RWPE1 (cell line): ENCODE data around the gene OSBPL10.

Experiments
- CTCF ChIA-PET: fragments of 350-600 bp; sonication (Branson Sonifier 250); formaldehyde crosslinking; extraction: SDS; loops from one replicate; lab custom pipeline; 2021; lab: Yijun Ruan, JAX
- POLR2A ChIA-PET: fragments of 400-600 bp; formaldehyde crosslinking; extraction: SDS; loops from one replicate; lab custom pipeline; 2020; ENCODE audit warnings: antibody characterized with exemption; ENCODE audit not compliant: low non-redundant PET; lab: Yijun Ruan, JAX
- DNase-seq: peaks from one replicate; pipeline ENCODE4 v3.0.0; 2012; ENCODE audit warnings: low spot score
- H3K27ac ChIP-seq: fragments of 450-650 bp; 2 replicates; pipeline ENCODE4 v1.5.1; 2017
- TF ChIP-seq, protein P1 (sequence below): fragments of 450-650 bp; conservative IDR thresholded peaks from 2 replicates; pipeline ENCODE4 v1.5.1; 2017; ENCODE audit warnings: low read depth, mild to moderate bottlenecking

OSBPL10 gene

GRCh38 chr3:31729082-31729481 lies 252.0 kb downstream of the OSBPL10 start:
- DNase-seq = no peak
- ChIA-PET POLR2A (no interaction called here), CTCF (no interaction called here)
- peak overlapping the region; percentile 48 for H3K27ac ChIP-seq
- TF ChIP-seq, protein P1, sequence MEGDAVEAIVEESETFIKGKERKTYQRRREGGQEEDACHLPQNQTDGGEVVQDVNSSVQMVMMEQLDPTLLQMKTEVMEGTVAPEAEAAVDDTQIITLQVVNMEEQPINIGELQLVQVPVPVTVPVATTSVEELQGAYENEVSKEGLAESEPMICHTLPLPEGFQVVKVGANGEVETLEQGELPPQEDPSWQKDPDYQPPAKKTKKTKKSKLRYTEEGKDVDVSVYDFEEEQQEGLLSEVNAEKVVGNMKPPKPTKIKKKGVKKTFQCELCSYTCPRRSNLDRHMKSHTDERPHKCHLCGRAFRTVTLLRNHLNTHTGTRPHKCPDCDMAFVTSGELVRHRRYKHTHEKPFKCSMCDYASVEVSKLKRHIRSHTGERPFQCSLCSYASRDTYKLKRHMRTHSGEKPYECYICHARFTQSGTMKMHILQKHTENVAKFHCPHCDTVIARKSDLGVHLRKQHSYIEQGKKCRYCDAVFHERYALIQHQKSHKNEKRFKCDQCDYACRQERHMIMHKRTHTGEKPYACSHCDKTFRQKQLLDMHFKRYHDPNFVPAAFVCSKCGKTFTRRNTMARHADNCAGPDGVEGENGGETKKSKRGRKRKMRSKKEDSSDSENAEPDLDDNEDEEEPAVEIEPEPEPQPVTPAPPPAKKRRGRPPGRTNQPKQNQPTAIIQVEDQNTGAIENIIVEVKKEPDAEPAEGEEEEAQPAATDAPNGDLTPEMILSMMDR = no peak

- TF ChIP-seq, protein P1 = no peak
- POLR2A ChIA-PET = no interaction called here
- no peak overlapping the region for H3K27ac ChIP-seq
- DNase-seq = no peak
- CTCF ChIA-PET = no interaction called here
Observed at GRCh38 chr3:31728403-31728802, 252.7 kb downstream of the OSBPL10 start.

DNA sequence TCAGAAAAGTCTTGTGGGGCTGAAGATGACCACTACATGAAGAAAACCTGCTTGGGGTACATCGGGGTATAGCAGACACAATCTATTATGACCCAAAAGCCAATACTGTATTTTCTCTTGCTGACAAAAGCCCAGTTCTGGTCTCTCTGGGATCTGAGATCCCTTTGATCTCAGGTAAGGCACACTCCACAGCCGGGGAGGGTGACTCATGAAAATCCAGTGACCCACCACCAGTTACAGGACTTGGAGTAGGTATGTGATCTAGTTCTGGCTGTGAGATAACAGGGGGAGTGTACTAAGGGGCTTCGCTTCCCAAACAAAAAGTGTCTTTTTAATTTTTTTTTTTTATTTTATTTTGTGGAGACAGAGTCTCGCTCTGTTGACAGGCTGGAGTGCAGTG lies 255.1 kb downstream of the OSBPL10 start:
- DNase-seq = no peak
- no peak overlapping the region for H3K27ac ChIP-seq
- CTCF ChIA-PET = no interaction called here
- POLR2A ChIA-PET = no interaction called here
- TF ChIP-seq, protein P1 = no peak

DNA sequence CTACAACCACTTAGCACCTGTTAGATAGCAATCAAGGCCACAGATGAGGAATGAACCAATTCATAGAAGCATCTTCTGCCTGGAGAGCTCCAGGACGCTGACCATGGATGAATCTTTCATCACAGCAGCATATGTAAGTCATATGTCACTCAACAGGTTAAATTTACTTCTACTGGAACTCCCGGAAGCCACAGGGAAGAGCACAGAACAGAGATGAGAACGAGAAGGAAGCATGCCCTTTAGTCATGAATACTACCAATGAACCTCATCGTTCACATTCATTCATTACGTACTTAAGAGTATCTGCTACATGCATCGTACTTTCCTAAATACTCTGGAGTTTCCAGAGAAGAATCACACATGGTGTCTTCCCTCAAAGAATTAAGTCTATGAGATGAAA lies 255.5 kb downstream of the OSBPL10 start:
- DNase-seq = no peak
- H3K27ac ChIP-seq = no peak overlapping the region
- TF ChIP-seq, protein P1 = no peak
- ChIA-PET CTCF (no interaction called here), POLR2A (no interaction called here)

DNA sequence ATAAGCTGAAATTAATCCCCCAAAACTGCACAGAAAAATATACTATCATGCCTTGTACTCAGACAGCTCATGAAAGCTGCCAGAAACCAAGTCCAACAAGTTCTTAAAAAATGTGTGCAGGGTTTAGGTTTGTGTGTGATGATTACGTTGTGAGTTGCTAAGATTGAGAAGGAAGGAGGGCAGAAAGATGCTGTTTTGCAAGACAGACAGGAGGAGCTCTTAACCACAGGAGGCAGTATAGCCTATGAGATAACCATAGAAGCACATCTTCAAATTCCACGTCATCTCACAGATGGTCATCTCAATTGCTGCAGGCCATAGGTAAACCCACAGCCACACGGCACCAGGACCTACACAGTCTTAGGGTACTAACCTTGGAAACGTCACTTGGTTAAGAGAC lies 256.4 kb downstream of the OSBPL10 start:
- H3K27ac ChIP-seq = no peak overlapping the region
- CTCF ChIA-PET = interaction anchor here (0.5 kb wide), 1 partner anchor 499 kb away, joined by 3 read pairs; no protein-coding TSS in a partner anchor
- POLR2A ChIA-PET = no interaction called here
- TF ChIP-seq, protein P1 = no peak
- DNase-seq = no peak

DNA sequence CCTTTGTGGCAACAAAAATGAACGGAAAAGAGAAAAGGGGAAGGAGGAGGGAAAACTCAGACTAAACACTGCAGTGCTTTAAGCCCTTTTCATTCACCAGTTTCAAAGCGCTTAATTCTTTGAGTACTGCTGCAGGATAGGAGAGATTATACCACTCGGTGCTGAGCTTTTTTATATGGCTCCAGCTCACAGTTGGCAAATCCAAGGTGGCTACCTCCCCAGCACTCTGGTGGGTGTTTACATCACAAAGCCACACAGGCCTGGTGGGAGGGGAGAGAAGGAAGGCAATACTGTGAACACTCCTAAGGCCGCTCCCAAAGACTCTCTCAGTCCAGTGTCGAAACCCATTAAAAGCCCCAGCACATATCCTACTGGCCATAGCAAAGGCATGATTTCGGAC lies 256.9 kb downstream of the OSBPL10 start:
- POLR2A ChIA-PET = no interaction called here
- CTCF ChIA-PET = no interaction called here
- no peak for DNase-seq
- TF ChIP-seq, protein P1 = no peak
- no peak overlapping the region for H3K27ac ChIP-seq

- ChIA-PET POLR2A (no interaction called here), CTCF (no interaction called here)
- H3K27ac ChIP-seq = no peak overlapping the region
- TF ChIP-seq, protein P1 = no peak
- DNase-seq = no peak
Observed at GRCh38 chr3:31723701-31724100, 257.4 kb downstream of the OSBPL10 start.
